ENCODE data around the gene A3GALT2. TPM values are rescaled to one million over a fixed set of nuclear protein-coding genes. Genes with fewer than 3 reads are reported as not detected.

A3GALT2 gene
- total RNA-seq, 1 experiment from 2014 or later, result not detected

GRCh38 chr1:33261344-33261743 lies 59.6 kb downstream of the A3GALT2 start:
- Histone ChIP-seq H3K79me2 (ENCODE audit: low read depth) (peaks cover 43% of the 10 kb centered on the region), H3K9me2 (ENCODE audit: insufficient read depth) (no peaks in the 10 kb centered on the region), H3K36me3 (ENCODE audit: low read depth) (no peaks in the 10 kb centered on the region), H3K27me3 (ENCODE audit: insufficient read depth, low read depth) (no peaks in the 10 kb centered on the region), H3K4me3 (no peak overlapping the region), H3K9me3 (ENCODE audit: insufficient read depth, low read depth) (no peaks in the 10 kb centered on the region), H4K20me1 (ENCODE audit: insufficient read depth) (no peaks in the 10 kb centered on the region), H3F3A (ENCODE audit: insufficient read depth, low read depth) (no peaks in the 10 kb centered on the region), H3K4me1 (replicated peaks; ENCODE audit: insufficient read depth) (peaks cover 16% of the 10 kb centered on the region; the same call in 1 of the 2 replicates), H3K4me2 (no peak overlapping the region), H3K27ac (no peak overlapping the region), H2AFZ (no peak overlapping the region)
- no peak for DNase-seq
- POLR2A ChIA-PET (ENCODE audit: unreplicated experiment), result interaction anchor here (0.6 kb wide), 1 partner anchor 9 kb away, joined by 4 read pairs; no protein-coding TSS in a partner anchor
- intact Hi-C loops (cut with micrococcal nuclease; ENCODE audit: unreplicated experiment), result no loop called here
- no TSS peak for BruUV-seq (replicated peaks)
- CTCF ChIA-PET, result no interaction called here
- TF ChIP-seq CTCF (conservative IDR thresholded peaks at IDR 0.05), result no peak
- no peak for TF ChIP-seq EZH2 (IDR thresholded peaks at IDR 0.05; ENCODE audit: low read depth)

- DNase-seq, result no peak
- Histone ChIP-seq H3K4me3 (no peak overlapping the region), H3K9me3 (ENCODE audit: insufficient read depth, low read depth) (no peaks in the 10 kb centered on the region), H3K4me1 (replicated peaks; ENCODE audit: insufficient read depth) (peaks cover 16% of the 10 kb centered on the region; the same call in 1 of the 2 replicates), H3K9me2 (ENCODE audit: insufficient read depth) (no peaks in the 10 kb centered on the region), H3K27me3 (ENCODE audit: insufficient read depth, low read depth) (no peaks in the 10 kb centered on the region), H3F3A (ENCODE audit: insufficient read depth, low read depth) (no peaks in the 10 kb centered on the region; the same call in 1 of the 2 replicates), H3K27ac (no peak overlapping the region), H3K4me2 (no peak overlapping the region), H3K36me3 (ENCODE audit: low read depth) (no peaks in the 10 kb centered on the region), H3K79me2 (ENCODE audit: low read depth) (peaks cover 43% of the 10 kb centered on the region), H2AFZ (no peak overlapping the region), H4K20me1 (ENCODE audit: insufficient read depth) (no peaks in the 10 kb centered on the region)
- no peak for TF ChIP-seq CTCF (conservative IDR thresholded peaks at IDR 0.05)
- no peak for TF ChIP-seq EZH2 (IDR thresholded peaks at IDR 0.05; ENCODE audit: low read depth)
- intact Hi-C loops (cut with micrococcal nuclease; ENCODE audit: unreplicated experiment), result no loop called here
- ChIA-PET CTCF (no interaction called here), POLR2A (ENCODE audit: unreplicated experiment) (interaction anchor here (0.6 kb wide), 1 partner anchor 10 kb away, joined by 4 read pairs; no protein-coding TSS in a partner anchor)
- BruUV-seq (replicated peaks), result no TSS peak
Measured at GRCh38 chr1:33260439-33260838, 60.5 kb downstream of the A3GALT2 start.

- H3K27me3 ChIP-seq (ENCODE audit: insufficient read depth, low read depth), result no peaks in the 10 kb centered on the region
- H2AFZ ChIP-seq, result no peak overlapping the region
- no peak overlapping the region for H3K27ac ChIP-seq
- CTCF ChIA-PET, result no interaction called here
- peaks cover 20% of the 10 kb centered on the region for H3K4me1 ChIP-seq (replicated peaks; ENCODE audit: insufficient read depth)
- no TSS peak for BruUV-seq (replicated peaks)
- H3K4me2 ChIP-seq, result no peak overlapping the region
- H4K20me1 ChIP-seq (ENCODE audit: insufficient read depth), result no peaks in the 10 kb centered on the region
- no peaks in the 10 kb centered on the region for H3K9me3 ChIP-seq (ENCODE audit: insufficient read depth, low read depth)
- POLR2A ChIA-PET (ENCODE audit: unreplicated experiment), result interaction anchor here (0.5 kb wide), 1 partner anchor 132 kb away, joined by 19 read pairs; no protein-coding TSS in a partner anchor
- intact Hi-C loops (cut with micrococcal nuclease; ENCODE audit: unreplicated experiment), result no loop called here
- no peak for DNase-seq
- peaks cover 5% of the 10 kb centered on the region; the same call in 1 of the 2 replicates for H3F3A ChIP-seq (ENCODE audit: insufficient read depth, low read depth)
- no peaks in the 10 kb centered on the region for H3K9me2 ChIP-seq (ENCODE audit: insufficient read depth)
- H3K4me3 ChIP-seq, result no peak overlapping the region
- TF ChIP-seq CTCF (conservative IDR thresholded peaks at IDR 0.05), result no peak
- no peak for TF ChIP-seq EZH2 (IDR thresholded peaks at IDR 0.05; ENCODE audit: low read depth)
- no peaks in the 10 kb centered on the region for H3K36me3 ChIP-seq (ENCODE audit: low read depth)
- H3K79me2 ChIP-seq (ENCODE audit: low read depth), result peaks cover 43% of the 10 kb centered on the region
Measured at GRCh38 chr1:33259879-33260278, 61.0 kb downstream of the A3GALT2 start.

All from PC-9 (cell line).